T-helper 2 cell (primary cell): ENCODE data around the gene GMPPA.
A peak's percentile ranks its signal among the peaks of the same experiment; 100 is the strongest.

Experiments used
- DNase-seq, 5 experiments: peaks; one replicate each; pipeline versions ENCODE4 v3.0.0 to v3.0.0-alpha.2; 2012 to 2022

GMPPA gene

GRCh38 chr2:219522111-219523030 lies 23.7 kb downstream of the GMPPA start:
- no peak for DNase-seq

- DNase-seq, result no peak
Observed at GRCh38 chr2:219523031-219523671, 24.5 kb downstream of the GMPPA start.

DNA sequence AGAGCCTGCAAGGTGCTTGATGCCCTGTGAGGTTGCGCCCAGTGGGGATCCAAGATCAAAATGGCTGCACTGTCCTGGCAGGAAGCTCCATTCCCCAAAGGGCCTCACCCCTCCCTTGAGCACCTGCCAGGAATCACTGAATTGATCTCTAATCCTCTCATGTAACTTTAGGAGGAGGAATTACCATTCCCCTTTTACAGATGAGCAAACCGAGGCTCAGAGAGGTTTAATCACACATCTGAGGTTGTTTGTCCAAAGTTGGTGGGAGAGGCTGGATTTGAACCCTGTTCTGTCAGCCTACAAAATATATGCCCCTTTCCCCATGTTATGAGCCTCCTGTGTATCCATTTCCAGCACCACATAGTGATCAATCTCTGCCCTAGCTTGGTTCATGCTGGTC lies 26.1 kb downstream of the GMPPA start:
- DNase-seq, result no peak

DNA sequence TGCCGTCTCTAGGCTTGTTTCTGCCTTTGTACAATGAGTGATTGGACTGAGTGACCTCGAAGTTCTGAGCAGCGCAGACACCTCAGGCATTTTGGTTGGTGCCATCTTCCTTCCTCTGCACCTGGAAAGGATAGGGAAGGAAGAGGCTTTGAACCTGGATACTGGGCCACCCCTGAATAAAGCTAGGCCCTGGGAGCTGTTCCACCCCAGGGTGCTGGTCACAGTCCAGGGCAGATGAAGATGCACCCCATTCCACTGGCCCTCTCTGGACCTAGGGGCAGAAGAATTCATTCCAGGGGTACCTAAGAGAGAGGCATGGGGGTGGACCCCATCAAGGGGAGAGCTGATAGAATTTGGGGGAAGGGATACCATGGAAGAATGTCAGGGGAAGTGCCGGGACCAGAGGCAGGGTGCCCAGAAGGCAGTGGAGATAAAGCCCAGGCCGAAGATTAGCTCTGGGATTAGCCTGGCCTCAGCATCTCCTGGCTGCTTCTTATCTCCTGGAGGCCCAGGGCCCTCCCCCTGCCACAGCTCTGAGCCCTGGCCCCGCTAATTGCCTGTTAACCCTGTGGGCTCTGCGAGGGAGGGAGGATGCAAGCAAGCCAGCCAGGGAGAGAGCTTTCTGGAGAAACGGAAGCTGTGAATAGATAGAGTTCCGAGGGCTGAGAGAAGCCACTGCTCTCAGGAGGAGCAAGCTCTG lies 27.0 kb downstream of the GMPPA start:
- DNase-seq, result no peak

- no peak for DNase-seq
Observed at GRCh38 chr2:219526320-219527075, 27.8 kb downstream of the GMPPA start.

- no peak for DNase-seq
Observed at GRCh38 chr2:219527076-219527394, 28.3 kb downstream of the GMPPA start.

- no peak for DNase-seq
Observed at GRCh38 chr2:219527472-219527871, 28.8 kb downstream of the GMPPA start.

DNA sequence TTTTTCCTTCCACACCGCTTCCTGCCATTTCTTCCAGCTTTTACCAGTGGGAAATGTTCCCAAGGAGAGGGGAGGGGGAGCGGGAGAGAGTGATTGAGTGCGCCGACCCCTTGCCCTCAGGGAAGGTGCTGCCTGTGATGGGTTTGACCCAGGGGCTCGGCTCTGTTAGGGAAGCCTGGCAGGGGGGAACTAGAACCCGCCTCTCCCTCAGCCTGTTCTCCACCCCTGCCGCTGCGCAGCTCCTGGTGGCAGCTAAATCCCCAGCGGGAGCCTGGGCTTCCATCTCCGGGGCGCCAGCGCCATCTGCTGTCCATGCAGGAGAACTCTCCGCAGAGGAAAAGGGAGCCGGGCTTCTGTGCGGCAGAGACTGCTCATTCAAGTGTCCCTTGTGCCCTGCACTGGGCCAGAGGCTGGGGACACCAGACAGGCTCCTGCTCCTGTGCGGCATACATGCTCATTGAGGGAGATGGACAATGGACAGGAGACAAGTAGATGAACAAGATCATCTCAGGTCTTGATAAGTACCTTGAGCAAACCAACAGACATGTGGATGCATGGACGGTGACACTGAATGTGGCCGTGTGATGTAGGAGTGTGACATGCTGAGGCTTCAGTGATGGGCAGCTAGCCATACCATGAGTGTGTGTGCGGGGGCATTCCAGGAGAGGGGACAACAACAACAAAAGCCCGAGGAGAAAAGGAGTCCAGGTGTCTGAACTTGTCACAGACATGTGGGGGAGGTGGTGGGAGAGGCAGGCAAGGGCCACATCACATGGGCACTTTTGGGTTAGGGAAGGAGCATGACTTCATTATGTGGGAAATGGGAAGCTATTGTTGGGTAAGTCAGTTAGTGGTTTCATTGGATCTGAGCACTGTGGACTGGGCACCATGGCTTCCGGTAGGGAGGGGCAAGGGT lies 31.6 kb downstream of the GMPPA start:
- DNase-seq, result peak; percentile 62 to 79 (median 75)

DNA sequence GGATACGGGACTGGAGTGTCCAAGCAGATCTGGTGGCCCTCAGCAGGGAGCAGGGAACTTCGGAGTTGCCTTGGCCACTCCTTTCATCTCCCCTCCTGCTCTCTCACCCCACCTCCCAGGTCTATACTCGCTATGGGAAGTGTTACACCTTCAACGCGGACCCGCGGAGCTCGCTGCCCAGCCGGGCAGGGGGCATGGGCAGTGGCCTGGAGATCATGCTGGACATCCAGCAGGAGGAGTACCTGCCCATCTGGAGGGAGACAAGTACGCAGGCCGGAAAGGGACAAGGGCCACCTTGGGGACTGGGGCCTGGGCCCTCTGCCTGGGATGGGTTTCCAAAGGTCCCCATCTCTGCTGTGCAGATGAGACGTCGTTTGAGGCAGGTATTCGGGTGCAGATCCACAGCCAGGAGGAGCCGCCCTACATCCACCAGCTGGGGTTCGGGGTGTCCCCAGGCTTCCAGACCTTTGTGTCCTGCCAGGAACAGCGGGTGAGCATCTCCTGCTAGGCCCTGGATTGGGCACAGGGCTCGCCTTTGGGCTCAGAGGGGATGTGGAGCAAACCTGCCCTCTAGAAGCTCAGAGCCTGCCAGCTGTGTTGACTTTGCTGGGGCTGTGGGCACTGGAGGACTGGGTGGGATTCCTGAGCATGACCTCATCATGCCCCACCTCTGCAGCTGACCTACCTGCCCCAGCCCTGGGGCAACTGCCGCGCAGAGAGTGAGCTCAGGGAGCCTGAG lies 33.1 kb downstream of the GMPPA start:
- DNase-seq, result no peak

- no peak for DNase-seq
Observed at GRCh38 chr2:219532378-219532649, 33.6 kb downstream of the GMPPA start.

GRCh38 chr2:219533930-219534661 lies 35.4 kb downstream of the GMPPA start:
- no peak for DNase-seq

DNA sequence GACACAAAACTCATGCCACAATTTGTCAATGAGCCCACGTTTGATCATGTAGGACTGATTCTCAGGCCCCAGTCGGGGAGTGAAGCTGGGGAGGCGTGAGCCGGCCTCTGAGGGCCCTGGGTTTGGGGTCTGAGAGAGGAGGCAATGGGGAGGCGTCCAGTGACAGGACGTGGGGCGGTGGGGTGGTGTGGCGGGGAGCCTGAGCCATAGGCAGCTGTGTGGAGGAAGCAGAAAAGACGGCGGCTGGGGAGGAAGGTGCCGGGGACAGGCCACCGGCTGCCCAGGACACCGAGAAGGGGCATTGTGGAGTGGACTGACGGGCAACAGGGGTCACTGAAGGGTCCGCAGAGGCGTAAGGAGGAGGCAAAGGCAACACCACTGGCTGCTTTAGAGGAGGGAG lies 37.7 kb downstream of the GMPPA start:
- no peak for DNase-seq

GRCh38 chr2:219536967-219537366 lies 38.3 kb downstream of the GMPPA start:
- no peak for DNase-seq

DNA sequence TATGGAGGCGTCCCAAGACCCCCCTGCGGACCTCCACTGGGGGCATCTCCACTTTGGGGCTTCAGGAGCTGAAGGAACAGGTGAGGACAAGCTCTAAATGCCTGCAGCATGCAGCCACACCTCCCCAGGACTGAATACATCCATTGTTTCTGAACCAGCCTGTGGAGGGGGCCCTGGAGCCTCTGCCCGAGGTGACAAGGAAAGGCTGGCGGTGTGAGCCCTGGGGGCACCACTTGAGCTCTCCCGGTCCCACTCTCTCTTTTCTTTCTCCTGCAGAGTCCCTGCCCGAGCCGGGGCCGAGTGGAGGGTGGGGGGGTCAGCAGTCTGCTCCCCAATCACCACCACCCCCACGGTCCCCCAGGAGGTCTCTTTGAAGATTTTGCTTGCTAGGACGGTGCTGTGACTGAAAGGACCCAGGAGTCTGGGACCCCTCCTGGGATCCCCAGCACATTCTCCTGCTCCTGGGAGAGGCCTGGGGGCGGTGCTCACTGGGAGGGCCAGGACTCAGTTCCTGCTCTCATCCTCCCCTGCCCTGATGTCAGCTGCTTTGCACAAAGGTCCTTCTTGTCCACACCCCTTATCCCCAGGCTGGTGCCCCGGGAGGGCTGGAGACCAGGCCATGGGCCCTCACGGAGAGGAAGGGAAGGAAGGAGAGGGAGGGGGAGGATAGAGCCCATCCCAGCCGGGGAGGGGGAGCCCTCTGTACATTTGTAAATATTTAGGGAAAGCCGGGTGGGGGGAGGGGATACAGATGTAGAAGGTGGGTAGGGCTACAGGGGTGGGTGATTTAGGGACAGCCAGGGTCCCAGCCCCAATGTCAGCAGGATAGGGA lies 39.2 kb downstream of the GMPPA start:
- DNase-seq, result no peak

GRCh38 chr2:219538504-219538951 lies 39.8 kb downstream of the GMPPA start:
- no peak for DNase-seq

- DNase-seq, result no peak
Observed at GRCh38 chr2:219538956-219539788, 40.5 kb downstream of the GMPPA start.

DNA sequence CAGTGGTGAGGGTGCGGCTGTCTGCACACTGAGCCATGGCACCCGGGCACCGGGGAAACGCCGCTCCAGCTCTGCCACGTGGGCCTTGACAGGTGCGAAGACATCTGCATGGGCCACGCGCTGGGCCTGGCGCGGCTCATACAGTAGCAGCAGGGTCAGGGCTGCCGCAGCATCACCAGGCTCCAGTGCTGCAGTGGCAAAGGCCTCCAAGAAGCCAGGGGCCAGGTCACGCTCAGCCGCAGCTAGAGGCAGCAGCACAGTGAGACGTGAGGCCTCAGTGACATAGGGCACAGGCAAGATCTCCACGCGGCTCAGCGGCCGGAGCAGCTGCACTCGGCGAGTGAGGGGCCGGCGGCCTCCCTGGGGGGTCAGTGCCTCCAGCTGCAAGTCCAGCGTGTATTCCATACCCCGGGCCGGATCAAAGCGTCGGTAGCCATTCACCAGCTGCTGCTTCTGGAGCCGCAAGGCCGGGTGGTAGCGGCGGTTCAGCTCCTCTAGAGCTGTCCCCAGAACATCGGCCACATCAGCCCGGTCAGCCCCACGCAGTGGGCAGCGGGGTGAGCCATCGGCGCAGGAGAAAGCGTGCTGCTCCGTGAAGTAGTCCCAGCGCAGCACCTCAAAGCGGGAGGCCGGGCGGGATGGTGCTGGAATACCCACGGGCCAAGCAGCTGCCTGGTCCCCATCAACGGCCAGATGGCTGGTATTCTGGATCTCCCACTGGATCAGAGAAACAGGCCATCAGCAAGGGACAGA lies 41.4 kb downstream of the GMPPA start:
- DNase-seq, result no peak
